HepG2 (cell line): Measurements from ENCODE around the gene AGAP3. TPM values are rescaled to one million over a fixed set of nuclear protein-coding genes. Genes with fewer than 3 reads are reported as not detected.

Source experiments
- ATAC-seq: fragments of 200-7000 bp; cut with Tn5 transposase; 3 replicates; pipeline ENCODE4 v1.9.1; 2020; ENCODE audit warnings: mild to moderate bottlenecking, moderate library complexity
- BruUV-seq: library from RNA; stranded (reverse); fragments of 400-500 nt; replicated peaks from 2 replicates; lab custom pipeline; 2021; lab: Mats Ljungman, UMichigan
- CTCF ChIA-PET: fragments of 300-600 bp; formaldehyde crosslinking; extraction: SDS; loops from one replicate; lab custom pipeline; 2021; ENCODE audit warnings: low total read pairs, inconsistent platforms, low intra/inter-chr PET ratio; lab: Yijun Ruan, JAX
- POLR2A ChIA-PET: fragments of 350-600 bp; sonication (Branson Sonifier 250); formaldehyde crosslinking; loops from one replicate; lab custom pipeline; 2020; ENCODE audit warnings: antibody characterized with exemption, inconsistent platforms; lab: Yijun Ruan, JAX
- DNase-seq: peaks from one replicate; pipeline ENCODE4 v3.0.0-alpha.2; 2015; ENCODE audit warnings: low spot score
- FAIRE-seq: peaks from 3 replicates; lab custom pipeline; 2011; peaks lifted over from hg19 to GRCh38; lab: Jason Lieb, UNC
- H2AFZ ChIP-seq: one replicate; pipeline ENCODE4 v1.6.1; 2011; ENCODE audit warnings: low read length, inconsistent platforms
- H3K27ac ChIP-seq: fragments of 300-600 bp; 3 replicates; pipeline ENCODE4 v1.8.0; 2011; ENCODE audit warnings: mixed run types, mild to moderate bottlenecking, mixed read lengths, low read length, inconsistent platforms; ENCODE audit not compliant: insufficient read depth; ENCODE audit errors: extremely low read length
- H3K27me3 ChIP-seq, 2 experiments: fragments of 200-600 bp in 1 of 2; 2 replicates in 1 of 2; 3 replicates in 1 of 2; pipeline versions ENCODE4 v1.6.0 to v1.8.0; 2011; ENCODE audit warnings: low read length in 2 of 2, mild to moderate bottlenecking in 2 of 2, moderate library complexity in 2 of 2, inconsistent platforms in 1 of 2; ENCODE audit not compliant: insufficient read depth in 2 of 2, control insufficient read depth in 1 of 2
- H3K36me3 ChIP-seq, 2 experiments: fragments of 200-600 bp in 1 of 2; replicated peaks in 1 of 2; 2 replicates in 1 of 2; 3 replicates in 1 of 2; pipeline versions ENCODE4 v1.5.1 to v1.8.0; 2011; ENCODE audit warnings: low read length in 2 of 2, inconsistent platforms in 1 of 2; ENCODE audit not compliant: insufficient read depth in 2 of 2, control insufficient read depth in 1 of 2
- H3K4me1 ChIP-seq: 2 replicates; pipeline ENCODE4 v1.5.1; 2012; ENCODE audit warnings: low read length, inconsistent platforms; ENCODE audit not compliant: insufficient read depth
- H3K4me2 ChIP-seq: 2 replicates; pipeline ENCODE4 v1.6.0; 2011; ENCODE audit warnings: low read depth, low read length, inconsistent platforms
- H3K4me3 ChIP-seq, 3 experiments: fragments of 200-600 bp in 1 of 3; sonication (generic), shearing (Covaris generic) in 1 of 3; replicated peaks in 1 of 3; 2 replicates each; pipeline ENCODE4 v1.5.1; 2011 to 2016; ENCODE audit warnings: low read length in 3 of 3, inconsistent platforms in 2 of 3, low read depth in 2 of 3, mild to moderate bottlenecking in 2 of 3, control low read depth in 1 of 3, mixed read lengths in 1 of 3; ENCODE audit not compliant: insufficient read depth in 1 of 3
- H3K79me2 ChIP-seq: one replicate; pipeline ENCODE4 v1.6.1; 2011; ENCODE audit warnings: low read length, inconsistent platforms; ENCODE audit not compliant: insufficient read depth
- H3K9ac ChIP-seq: 2 replicates; pipeline ENCODE4 v1.6.0; 2011; ENCODE audit warnings: mild to moderate bottlenecking, low read depth, low read length, inconsistent platforms; ENCODE audit not compliant: insufficient read depth
- H3K9me3 ChIP-seq: 2 replicates; pipeline ENCODE4 v1.5.1; 2012; ENCODE audit warnings: mild to moderate bottlenecking, low read length
- H4K20me1 ChIP-seq: 2 replicates; pipeline ENCODE4 v1.6.0; 2011; ENCODE audit warnings: inconsistent platforms, mild to moderate bottlenecking, low read length, moderate library complexity; ENCODE audit not compliant: insufficient read depth
- BATF2 ChIP-seq: sonication (generic); formaldehyde crosslinking; IDR thresholded peaks from 2 replicates; pipeline ENCODE4 v1.8.0; 2022; ENCODE audit warnings: mild to moderate bottlenecking, missing genetic modification reagents, moderate library complexity
- CHD2 ChIP-seq: IDR thresholded peaks from 2 replicates; pipeline ENCODE4 v1.6.1; 2011; ENCODE audit warnings: low read depth, low read length, improper control_type of control experiment
- FLYWCH1 ChIP-seq: sonication (generic); formaldehyde crosslinking; IDR thresholded peaks from 2 replicates; pipeline ENCODE4 v1.8.1; 2023; ENCODE audit warnings: mild to moderate bottlenecking, missing genetic modification reagents
- HMG20B ChIP-seq: conservative IDR thresholded peaks from 2 replicates; pipeline ENCODE4 v1.6.1; 2016; ENCODE audit warnings: missing genetic modification reagents, missing compliant biosample characterization
- KLF15 ChIP-seq: sonication (generic); formaldehyde crosslinking; IDR thresholded peaks from 2 replicates; pipeline ENCODE4 v1.8.1; 2023; ENCODE audit warnings: borderline replicate concordance, mild to moderate bottlenecking, inconsistent platforms, missing genetic modification reagents, mixed read lengths
- MYNN ChIP-seq: sonication (generic); formaldehyde crosslinking; IDR thresholded peaks from 2 replicates; pipeline ENCODE4 v1.4.0; 2020; ENCODE audit warnings: mild to moderate bottlenecking, low read depth, missing genetic modification reagents
- NCOA2 ChIP-seq: sonication (generic); formaldehyde crosslinking; IDR thresholded peaks from 2 replicates; pipeline ENCODE4 v1.8.0; 2022; ENCODE audit warnings: inconsistent platforms
- NCOR1 ChIP-seq: fragments of 200-600 bp; sonication (generic); IDR thresholded peaks from 2 replicates; pipeline ENCODE4 v1.7.0; 2017; ENCODE audit warnings: antibody characterized with exemption, low read length, borderline replicate concordance
- NR3C1 ChIP-seq: sonication (generic); formaldehyde crosslinking; IDR thresholded peaks from 2 replicates; pipeline ENCODE4 v1.4.0; 2020; ENCODE audit warnings: missing genetic modification reagents
- NRL ChIP-seq: sonication (generic); formaldehyde crosslinking; IDR thresholded peaks from 2 replicates; pipeline ENCODE4 v1.5.0; 2020; ENCODE audit warnings: missing genetic modification reagents, mild to moderate bottlenecking, moderate library complexity, borderline replicate concordance
- SALL1 ChIP-seq: sonication (generic); formaldehyde crosslinking; IDR thresholded peaks from 2 replicates; pipeline ENCODE4 v1.8.0; 2022; ENCODE audit warnings: mild to moderate bottlenecking, missing genetic modification reagents
- TCF7 ChIP-seq: sonication (generic); IDR thresholded peaks from 2 replicates; pipeline ENCODE4 v1.6.1; 2016; ENCODE audit warnings: antibody characterized with exemption, low read depth
- ZBTB7B ChIP-seq: sonication (generic); formaldehyde crosslinking; IDR thresholded peaks from 2 replicates; pipeline ENCODE4 v1.4.0; 2020; ENCODE audit warnings: missing genetic modification reagents
- ZFP90 ChIP-seq: sonication (generic); formaldehyde crosslinking; IDR thresholded peaks from 2 replicates; pipeline ENCODE4 v1.8.0; 2022; ENCODE audit warnings: missing genetic modification reagents, mild to moderate bottlenecking, inconsistent platforms, borderline replicate concordance
- ZNF232 ChIP-seq: sonication (generic); formaldehyde crosslinking; IDR thresholded peaks from 2 replicates; pipeline ENCODE4 v1.4.0; 2020; ENCODE audit warnings: missing genetic modification reagents, borderline replicate concordance
- ZNF256 ChIP-seq: sonication (generic); formaldehyde crosslinking; conservative IDR thresholded peaks from 2 replicates; pipeline ENCODE4 v1.4.0; 2020; ENCODE audit warnings: missing genetic modification reagents
- ZNF350 ChIP-seq: sonication (generic); formaldehyde crosslinking; IDR thresholded peaks from 2 replicates; pipeline ENCODE4 v1.4.0; 2020; ENCODE audit warnings: mild to moderate bottlenecking, low read depth, missing genetic modification reagents, borderline replicate concordance
- ZNF354B ChIP-seq: sonication (generic); formaldehyde crosslinking; IDR thresholded peaks from 2 replicates; pipeline ENCODE4 v1.8.0; 2022; ENCODE audit warnings: mild to moderate bottlenecking, missing genetic modification reagents
- ZNF382 ChIP-seq: sonication (generic); formaldehyde crosslinking; IDR thresholded peaks from 2 replicates; pipeline ENCODE4 v1.5.0; 2020; ENCODE audit warnings: missing genetic modification reagents, mild to moderate bottlenecking, borderline replicate concordance
- ZNF530 ChIP-seq: sonication (generic); formaldehyde crosslinking; IDR thresholded peaks from 2 replicates; pipeline ENCODE4 v1.5.0; 2020; ENCODE audit warnings: low read depth, mild to moderate bottlenecking, missing genetic modification reagents
- ZNF543 ChIP-seq: sonication (generic); formaldehyde crosslinking; IDR thresholded peaks from 2 replicates; pipeline ENCODE4 v1.4.0; 2020; ENCODE audit warnings: mild to moderate bottlenecking, missing genetic modification reagents
- ZNF703 ChIP-seq: sonication (generic); formaldehyde crosslinking; IDR thresholded peaks from 2 replicates; pipeline ENCODE4 v1.5.1; 2020; ENCODE audit warnings: missing genetic modification reagents, mild to moderate bottlenecking, moderate library complexity, borderline replicate concordance
- ZNF792 ChIP-seq: IDR thresholded peaks from 2 replicates; pipeline ENCODE4 v1.6.1; 2016
- WGBS: methylation state at CpG from one replicate; pipeline ENCODE4 v1.1.6; 2017; ENCODE audit warnings: low lambda C conversion rate; 5-methylcytosine and 5-hydroxymethylcytosine counted together
- in situ Hi-C: cut with HindIII; loops from 2 replicates; pipeline ENCODE4 v1.10.0; 2017; ENCODE audit warnings: low pct_unique_long_range_greater_than_20kb; ENCODE audit not compliant: extremely low pct_ligation_motif_present
- intact Hi-C: fragments of 100-400 bp; cut with micrococcal nuclease; formaldehyde crosslinking; loops from one replicate; pipeline ENCODE4 v1.10.0; 2022; ENCODE audit not compliant: unreplicated experiment
- polyA plus RNA-seq, 8 experiments: library from polyadenylated mRNA; depleted of rRNA in 3 of 8; stranded (reverse) in 7 of 8; unstranded in 1 of 8; fragments of >200 nt; fragmentation: Illumina TruSeq in 4 of 8; extraction: Trizol in 4 of 8; gene quantifications; 2 replicates each; pipeline versions ENCODE4 v1.2.1 to v1.2.3, GENCODE V29; 2011 to 2016; ENCODE audit warnings: low read depth in 4 of 8, missing spikeins in 1 of 8, mixed read lengths in 1 of 8; ENCODE audit not compliant: insufficient read depth in 1 of 8
- total RNA-seq, 5 experiments: library from RNA; depleted of rRNA; stranded (reverse); fragments of >200 nt; fragmentation: Illumina TruSeq; extraction: Trizol; gene quantifications; 2 replicates each; pipeline ENCODE4 v1.2.3, GENCODE V29; 2016; ENCODE audit warnings: low read depth in 1 of 5
- TF ChIP-seq, protein P1 (sequence below): sonication (generic); formaldehyde crosslinking; IDR thresholded peaks from 2 replicates; pipeline ENCODE4 v1.4.0; 2020; ENCODE audit warnings: mild to moderate bottlenecking, missing genetic modification reagents

AGAP3 gene
- total and polyA plus RNA-seq, 2 of the 13 experiments (the other 11 are each of a cell fraction or from before 2014, with no cell fraction given): 31.3 to 61.4 TPM

DNA sequence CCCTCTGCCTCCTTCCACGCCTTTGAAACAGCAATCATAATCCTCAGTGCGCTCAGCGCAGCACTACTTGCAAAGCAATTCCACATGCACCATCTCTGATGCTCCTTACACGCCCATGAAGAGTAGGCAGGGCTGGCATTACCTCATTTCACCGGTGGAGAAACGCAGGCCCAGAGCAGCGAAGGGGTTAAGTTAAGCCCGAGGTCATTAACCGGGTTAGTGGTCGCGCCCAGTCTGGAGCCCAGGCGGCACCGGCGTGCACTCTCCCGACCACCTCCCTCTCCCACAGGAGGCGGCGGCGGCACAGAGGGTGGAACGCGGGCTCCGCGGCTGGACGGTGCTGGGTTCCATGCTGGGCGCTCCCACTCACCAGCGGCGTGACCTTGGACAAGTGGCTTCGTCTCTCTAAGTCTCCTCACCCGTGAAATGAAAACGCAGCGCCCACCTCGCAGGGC is 6.2 kb upstream of the AGAP3 start:
- FAIRE-seq: no peak
- Histone ChIP-seq H3K79me2 (peaks cover 33% of the 10 kb centered on the region), H3K4me2 (peak overlapping the region; percentile 99), H3K36me3 (peaks cover 5 to 12% of the 10 kb centered on the region in 2 experiments; a peak in 3 of 5 replicates), H3K9me3 (no peaks in the 10 kb centered on the region), H3K9ac (peak overlapping the region; percentile 100), H3K4me3 (peak overlapping the region; percentile 85 to 96 (median 88)), H3K27me3 (no peaks in the 10 kb centered on the region; a peak in 1 of 5 replicates), H3K4me1 (peaks cover 40% of the 10 kb centered on the region), H3K27ac (peak overlapping the region; percentile 85), H4K20me1 (no peaks in the 10 kb centered on the region), H2AFZ (no peak overlapping the region)
- 0% methylated on average over 12 of the region's 31 CpGs for WGBS
- in situ Hi-C loops (no loop called here), intact Hi-C loops (loop anchor here (1.0 to 10.0 kb wide), 2 partner anchors 18 to 165 kb away; partner anchors contain the start of gene SMARCD3)
- DNase-seq: no peak
- TSS peak; percentile 76 for BruUV-seq
- ChIA-PET CTCF (interaction anchor here (1.1 kb wide), 1 partner anchor 52 kb away, joined by 3 read pairs; no protein-coding TSS in a partner anchor), POLR2A (interaction anchor here (1.0 to 5.4 kb wide), 9 partner anchors 9 to 152 kb away, joined by 3 to 144 read pairs (median 7); partner anchors contain the start of genes ABCB8, ABCF2, CHPF2 and SLC4A2)
- peak; percentile 5 for ATAC-seq
- TF ChIP-seq ZFP90 (CRISPR knock-in tag) (0 out of 2 replicates have a peak, but pooled peaks have one; percentile 13), BATF2 (no peak), MYNN (CRISPR knock-in tag) (no peak), SALL1 (CRISPR knock-in tag) (0 out of 2 replicates have a peak, but pooled peaks have one; percentile 1), CHD2 (no peak), NCOA2 (no peak), NRL (no peak), NR3C1 (CRISPR knock-in tag) (no peak), TCF7 (no peak), HMG20B (CRISPR knock-in tag) (no peak), NCOR1 (no peak), ZNF354B (CRISPR knock-in tag) (no peak), ZNF703 (CRISPR knock-in tag) (no peak), ZNF792 (no peak), KLF15 (no peak), ZNF382 (no peak), ZNF543 (no peak), ZNF350 (CRISPR knock-in tag) (no peak), FLYWCH1 (CRISPR knock-in tag) (no peak), ZNF256 (CRISPR knock-in tag) (no peak), ZNF232 (no peak), ZBTB7B (CRISPR knock-in tag) (no peak; the same call in 1 of the 2 replicates), ZNF530 (no peak)
- TF ChIP-seq, protein P1, sequence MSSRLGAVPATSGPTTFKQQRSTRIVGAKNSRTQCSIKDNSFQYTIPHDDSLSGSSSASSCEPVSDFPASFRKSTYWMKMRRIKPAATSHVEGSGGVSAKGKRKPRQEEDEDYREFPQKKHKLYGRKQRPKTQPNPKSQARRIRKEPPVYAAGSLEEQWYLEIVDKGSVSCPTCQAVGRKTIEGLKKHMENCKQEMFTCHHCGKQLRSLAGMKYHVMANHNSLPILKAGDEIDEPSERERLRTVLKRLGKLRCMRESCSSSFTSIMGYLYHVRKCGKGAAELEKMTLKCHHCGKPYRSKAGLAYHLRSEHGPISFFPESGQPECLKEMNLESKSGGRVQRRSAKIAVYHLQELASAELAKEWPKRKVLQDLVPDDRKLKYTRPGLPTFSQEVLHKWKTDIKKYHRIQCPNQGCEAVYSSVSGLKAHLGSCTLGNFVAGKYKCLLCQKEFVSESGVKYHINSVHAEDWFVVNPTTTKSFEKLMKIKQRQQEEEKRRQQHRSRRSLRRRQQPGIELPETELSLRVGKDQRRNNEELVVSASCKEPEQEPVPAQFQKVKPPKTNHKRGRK (CRISPR knock-in tag): no peak
